ENCODE data around the gene SLC44A1.

SLC44A1 gene

DNA sequence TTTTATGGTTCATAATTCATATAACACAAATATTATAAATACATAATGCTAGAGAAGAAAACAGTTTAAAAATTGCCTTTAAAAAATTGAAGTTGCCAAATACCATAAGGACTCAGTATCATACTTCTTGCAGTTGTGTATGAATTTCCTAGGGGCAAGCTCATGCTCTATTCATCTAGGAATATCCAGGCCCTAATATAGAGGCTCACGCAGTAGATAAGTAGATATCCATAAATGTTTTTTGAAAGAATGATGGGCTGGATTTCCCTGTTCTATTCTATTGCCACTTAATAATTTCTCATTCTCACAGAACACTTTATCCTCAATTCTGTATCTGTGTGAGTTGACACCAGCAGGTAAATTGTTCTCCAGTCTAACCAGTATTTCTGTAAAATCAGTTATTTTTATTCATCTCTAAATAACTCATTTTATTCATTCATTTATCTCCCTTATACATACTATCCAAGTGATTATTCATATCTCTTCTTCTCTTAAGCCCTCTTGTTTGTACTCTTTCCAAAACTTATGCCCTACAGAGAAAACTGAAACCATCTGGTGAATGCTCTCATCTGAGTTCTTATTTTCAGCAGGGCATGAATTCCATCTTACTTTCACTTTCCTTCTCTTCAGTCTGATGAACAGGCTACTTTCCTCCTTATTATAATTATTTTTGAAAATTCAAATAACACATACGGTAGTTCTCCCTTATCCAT lies 97.1 kb downstream of the SLC44A1 start:
- no peak for DNase-seq

DNA sequence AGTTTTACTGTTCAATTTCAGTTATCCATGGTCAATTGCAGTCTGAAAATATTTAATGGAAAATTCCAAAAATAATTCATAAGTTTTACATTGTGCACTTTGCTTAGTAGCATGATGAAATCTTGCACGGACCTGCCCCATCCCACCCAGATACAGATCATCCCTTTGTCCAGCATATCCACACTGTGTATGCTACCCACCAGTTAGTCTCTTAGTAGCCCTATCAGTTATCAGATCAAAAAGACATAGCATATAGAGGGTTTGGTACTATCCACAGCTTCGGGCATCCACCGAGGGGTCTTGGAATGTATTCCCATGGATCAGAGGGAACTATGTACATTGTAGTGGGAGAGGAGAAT lies 97.7 kb downstream of the SLC44A1 start:
- no peak for DNase-seq

DNA sequence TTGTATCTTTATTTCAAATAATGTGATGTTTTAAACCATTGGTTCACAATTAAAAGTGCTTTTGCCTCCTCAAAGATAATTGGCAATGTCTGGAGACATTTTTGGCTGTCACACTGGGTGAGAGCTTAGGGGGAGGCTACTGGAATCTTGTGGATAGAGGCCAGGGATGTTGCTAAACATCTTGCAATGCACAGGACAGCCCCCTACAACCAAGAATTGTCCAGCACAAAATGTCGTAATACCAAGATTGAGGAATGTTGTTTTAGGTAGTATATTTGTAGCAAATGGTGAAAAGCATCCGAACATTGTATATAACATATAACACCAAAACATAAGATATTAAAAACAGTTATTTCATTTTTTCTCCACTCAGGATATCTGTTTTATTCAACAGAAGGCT lies 99.8 kb downstream of the SLC44A1 start:
- DNase-seq: no peak

DNA sequence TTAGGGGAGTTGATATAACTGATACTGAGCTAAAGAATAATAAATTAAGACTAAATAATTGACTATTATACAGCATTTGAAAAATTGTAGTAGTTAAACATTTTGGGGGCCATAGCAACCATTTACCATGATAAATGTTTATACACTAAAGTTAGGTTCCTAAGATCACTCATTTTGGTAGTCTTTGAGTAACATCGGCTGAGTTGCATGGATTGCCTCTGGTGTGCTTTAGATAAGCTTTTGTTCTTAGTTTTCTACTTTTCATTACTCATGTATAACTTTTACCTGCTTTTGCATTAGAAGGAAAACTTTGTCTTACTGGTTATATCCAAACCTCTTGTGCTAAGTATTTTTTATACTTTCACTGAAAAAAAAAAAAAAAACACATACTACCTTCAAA lies 101.2 kb downstream of the SLC44A1 start:
- DNase-seq: no peak

DNA sequence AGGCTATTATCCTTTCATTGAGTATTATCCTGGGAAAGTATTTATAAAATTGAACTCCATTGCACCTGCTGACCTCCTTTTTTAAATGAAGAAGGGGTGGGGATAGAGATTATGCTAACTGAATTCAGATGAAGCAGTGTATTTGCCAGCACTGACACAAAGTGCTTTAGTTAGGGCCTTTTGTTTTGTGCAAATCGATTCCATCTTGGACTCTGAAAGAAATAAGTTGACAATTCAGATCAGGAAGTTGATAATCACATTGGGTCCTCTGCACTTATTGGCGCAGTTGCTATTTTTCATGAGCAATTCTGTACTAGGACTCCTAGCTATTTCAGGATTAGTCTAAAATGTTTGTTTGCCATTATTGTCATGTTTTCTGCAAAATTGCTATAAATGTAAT lies 101.8 kb downstream of the SLC44A1 start:
- no peak for DNase-seq

DNA sequence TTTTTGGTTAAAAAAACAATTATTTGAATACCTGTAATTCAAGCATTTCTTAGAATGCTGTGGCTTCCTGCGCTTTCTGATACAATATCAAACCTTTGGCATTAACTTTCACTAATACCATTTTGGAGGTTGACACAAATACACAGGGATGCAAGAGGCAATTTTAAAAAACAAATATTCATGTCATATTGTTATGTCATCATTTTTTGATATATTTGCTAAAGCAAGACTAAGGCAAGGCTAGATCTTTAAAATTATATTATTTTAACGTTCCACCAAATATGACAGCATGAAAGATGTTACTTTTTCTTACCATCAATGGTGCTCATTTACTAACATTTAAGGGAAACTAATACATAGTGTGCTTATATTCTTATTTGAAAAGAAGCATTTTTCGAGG lies 110.0 kb downstream of the SLC44A1 start:
- no peak for DNase-seq

DNA sequence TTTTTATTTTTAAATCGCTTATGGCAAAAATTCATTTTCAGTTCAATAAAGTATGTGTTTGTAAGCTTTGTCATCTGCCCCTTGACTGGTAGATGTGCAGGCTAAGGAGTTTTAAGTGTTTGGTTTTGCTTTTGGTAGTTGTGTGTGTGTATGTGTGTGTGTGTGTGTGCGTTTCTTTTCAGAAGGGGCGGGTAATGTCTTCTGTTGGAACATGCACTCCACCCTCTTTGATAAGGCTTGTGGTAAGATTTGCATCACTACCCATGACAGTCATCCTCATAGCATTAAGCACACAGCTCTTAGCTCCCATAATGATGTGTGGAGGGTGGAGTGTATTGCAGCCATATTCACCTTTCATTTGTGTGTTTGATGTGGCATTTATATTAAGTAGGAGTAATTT lies 111.3 kb downstream of the SLC44A1 start:
- DNase-seq: no peak

DNA sequence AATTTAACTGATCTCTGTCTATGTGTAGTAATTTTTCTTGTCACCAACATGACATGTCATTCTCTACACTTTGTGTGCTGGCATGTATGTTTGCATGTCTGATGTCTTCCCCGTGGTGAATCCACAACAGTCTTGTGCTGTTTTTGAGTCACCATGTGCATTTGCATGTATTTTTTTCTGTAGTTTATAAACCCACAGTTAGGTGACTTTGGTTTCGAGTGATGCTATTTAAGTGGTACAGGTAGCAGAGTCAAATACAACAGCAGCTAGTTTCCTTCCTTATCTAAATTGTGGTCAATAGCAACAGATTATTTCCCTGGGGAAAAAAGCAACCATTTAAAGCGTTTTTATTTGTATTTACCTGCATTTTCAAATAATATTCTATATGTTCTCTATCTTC lies 113.5 kb downstream of the SLC44A1 start:
- no peak for DNase-seq

DNA sequence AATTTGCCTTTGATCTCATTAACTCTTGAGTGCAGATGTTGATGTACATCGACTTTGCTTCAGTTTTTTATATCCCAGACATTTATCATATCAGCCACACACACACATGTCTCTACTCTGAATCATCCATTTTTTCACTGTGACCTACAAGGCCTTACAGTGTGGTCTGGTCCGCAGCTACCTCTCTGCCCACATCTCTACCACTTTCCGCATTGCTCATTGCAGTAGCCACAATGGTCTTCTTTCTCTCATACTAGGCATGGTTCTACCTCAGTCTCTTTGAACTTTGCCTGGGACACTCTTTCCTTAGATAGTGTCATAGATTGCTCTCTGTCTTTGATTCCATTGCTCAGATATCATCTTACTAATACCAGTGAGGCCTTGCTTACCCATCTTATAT lies 115.4 kb downstream of the SLC44A1 start:
- DNase-seq: no peak

DNA sequence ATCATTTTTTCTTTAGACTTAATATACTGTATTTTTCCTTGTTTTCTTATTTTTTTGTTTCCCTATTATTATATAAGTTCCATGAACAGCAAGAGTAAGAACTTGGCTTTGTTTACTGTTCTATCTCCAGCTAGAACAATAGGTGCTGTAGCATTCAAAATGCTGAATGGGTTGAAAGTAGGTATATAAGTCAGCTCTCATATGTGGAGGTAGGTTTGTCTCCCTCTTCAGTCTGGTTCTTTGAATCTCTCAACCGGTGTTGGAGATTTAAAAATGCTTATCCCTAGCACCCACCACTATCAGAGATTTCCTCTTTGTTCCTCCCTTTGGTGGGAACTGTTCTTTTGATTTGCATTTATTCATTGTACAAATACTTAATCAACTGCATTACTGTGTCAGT lies 115.9 kb downstream of the SLC44A1 start:
- DNase-seq: no peak

DNA sequence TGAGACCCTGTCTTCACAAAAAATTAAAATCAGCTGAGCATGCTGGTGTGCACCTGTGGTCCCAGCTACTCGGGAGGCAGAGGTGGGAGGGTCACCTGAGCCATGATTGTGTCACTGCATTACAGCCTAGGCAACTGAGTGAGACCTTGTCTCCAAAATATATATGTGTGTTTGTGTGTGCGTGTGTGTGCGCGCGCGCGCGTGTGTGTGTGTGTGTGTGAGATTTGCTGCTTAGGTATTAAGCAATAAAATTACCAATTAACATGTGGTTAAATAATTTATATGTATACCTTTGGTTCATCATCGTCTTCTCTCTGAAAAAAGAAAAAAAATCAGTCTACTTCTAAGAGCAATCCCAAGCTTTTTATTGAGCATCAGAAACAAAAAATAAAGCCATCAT lies 117.4 kb downstream of the SLC44A1 start:
- no peak for DNase-seq

DNA sequence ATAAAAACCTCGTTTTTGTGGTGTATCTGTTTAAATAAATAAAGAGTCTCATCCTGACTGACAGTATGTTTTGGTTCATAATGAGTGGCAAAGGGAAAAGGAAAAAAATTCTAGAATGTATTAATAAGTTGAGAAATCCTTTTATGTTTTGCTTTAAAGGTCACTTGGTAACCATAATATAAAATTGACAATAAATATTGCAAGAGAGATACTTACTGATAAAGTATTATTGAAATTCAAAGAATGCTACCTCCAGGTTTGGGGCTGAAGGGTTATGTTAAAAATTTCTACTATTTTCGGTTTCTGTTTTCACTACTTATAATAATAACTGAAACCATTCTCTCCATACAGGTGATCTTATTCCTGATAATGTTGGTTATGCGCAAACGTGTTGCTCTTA lies 118.0 kb downstream of the SLC44A1 start:
- DNase-seq: no peak

DNA sequence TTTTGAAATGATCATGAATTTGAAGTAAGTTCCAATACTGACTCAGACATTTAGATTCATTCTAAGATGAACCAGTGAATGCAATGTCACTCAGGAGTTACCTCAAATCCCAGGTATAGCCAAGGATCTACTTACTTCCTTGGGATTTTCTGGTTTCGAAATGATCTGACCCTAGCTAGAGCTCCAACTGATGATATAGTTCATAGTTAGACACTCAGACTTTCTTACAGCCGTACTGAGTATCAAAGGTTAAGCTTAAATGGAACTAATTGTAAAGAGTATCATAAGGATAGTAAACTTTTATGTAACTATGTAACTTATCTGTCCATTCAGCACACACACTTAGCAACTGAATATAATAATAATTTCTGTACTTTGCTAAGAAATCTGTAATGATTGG lies 119.4 kb downstream of the SLC44A1 start:
- DNase-seq: no peak

DNA sequence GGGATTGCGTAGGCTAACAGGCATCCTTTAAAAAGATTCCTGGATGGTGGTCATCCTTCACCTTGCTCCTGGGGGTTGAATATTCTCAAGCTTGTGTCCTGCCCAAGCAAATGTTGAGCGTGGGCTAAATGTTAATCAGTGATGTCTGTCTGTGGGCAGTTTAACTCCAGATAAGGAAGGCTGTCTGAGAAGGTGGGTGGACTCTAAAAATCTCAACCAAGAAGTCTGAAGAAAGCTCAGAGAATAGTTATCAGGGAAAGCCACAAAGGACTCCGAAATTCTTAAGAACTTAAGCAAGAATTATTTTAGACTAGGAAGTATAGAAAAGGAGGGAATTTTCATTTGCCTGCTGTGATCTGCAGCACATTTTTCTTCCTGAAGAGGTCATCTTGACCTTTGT lies 125.5 kb downstream of the SLC44A1 start:
- no peak for DNase-seq

DNA sequence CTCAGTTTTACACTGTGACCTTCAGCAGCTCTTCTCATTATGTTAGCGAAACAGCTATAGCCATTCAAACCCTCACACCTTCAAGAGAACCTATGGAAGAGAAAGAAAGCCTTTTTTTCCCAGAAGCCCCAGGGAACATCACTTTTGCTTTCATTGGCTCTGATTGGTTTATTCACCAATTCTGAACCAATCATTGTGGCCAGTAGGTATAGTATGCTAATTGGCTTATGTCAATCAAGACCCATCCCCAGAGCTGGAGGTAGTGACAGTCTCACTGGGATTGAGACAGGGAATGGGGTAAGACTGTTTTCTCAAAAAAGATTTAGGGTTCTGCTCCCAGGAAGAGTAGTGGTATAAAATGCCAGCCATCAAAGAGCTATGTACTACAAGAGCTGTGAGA lies 129.3 kb downstream of the SLC44A1 start:
- DNase-seq: no peak

DNA sequence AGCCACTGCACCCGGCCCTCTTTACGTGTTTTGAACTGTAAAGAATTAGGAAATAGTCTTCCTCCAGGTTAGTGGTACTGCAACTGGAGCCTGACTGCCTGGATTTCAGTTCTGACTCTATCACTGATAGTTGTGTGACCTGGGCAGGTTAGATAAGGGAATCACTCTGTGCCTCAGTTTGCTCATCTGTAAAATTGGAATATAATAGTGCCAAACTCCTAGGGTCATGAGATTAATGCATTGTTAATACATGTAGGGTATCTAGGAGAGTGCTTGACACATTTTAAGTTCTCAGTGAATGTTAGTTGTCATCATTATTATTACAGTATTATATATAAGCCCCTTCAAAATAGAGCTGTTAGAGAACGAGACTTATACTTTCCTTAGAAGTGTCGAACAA lies 130.9 kb downstream of the SLC44A1 start:
- no peak for DNase-seq

DNA sequence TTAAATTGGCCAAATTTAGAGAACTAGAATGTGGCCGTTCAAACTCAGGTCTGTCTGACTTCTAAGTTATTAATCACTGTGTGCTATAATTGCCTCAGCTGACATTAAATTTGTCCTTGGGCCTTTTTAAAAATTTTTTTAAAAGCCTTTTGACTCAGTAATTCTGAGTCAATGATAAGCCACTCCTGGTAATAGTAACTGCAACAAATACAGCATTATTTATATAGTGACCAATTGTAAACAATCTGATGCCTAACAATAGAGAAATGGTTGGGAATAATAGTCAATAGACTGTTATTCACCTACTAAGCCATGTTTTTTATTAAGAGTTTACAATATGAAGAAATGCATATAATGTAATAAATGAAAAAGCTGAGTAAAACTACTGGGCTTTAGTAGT lies 132.4 kb downstream of the SLC44A1 start:
- DNase-seq: no peak

DNA sequence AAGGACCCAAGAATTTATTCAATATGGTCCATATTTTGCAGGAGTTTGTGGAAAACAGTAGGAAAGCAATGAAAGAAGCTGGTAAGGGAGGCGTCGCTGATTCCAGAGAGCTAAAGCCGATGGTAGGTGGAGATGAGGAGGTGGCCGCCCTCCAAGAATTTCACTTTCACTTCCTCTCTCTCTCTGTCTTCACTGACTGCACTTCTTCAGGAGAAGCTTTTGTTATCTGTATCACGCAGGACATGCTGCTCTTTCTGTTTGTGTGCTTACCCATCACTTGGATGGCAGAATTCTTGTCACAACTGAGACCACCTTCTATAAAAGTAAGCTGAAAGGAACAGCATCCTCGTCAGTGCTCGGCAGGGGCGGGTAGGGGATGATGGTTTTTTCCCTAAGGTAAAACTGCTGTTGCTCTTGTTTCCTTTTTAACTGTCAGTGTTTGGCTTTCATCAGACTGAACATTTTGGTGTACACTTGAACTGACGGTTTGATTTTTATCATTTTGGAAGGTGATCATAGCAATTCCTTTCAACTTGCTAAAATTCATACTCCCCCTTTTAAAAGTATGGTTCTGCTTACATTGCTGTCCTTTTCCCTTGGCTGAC lies 141.0 kb downstream of the SLC44A1 start:
- peak; percentile 57 for DNase-seq

DNA sequence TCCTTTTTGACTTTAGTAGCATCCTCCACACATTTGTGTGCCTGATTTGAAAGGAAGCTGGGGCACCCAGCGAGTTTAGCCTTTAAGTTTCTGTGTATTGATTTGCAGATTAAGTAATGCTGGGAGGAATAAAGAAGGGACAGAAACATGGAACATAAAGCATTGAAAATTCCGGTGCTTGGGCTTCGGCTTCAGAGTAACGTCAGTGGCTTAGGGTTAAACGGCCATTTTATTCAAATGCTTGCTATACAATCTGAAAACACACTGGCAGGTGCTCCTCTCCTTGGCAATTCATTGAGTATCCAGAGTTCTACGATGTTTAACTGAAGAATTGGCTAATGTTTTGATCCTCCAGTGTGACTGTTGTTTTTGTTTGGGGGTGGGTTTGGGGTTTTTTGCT lies 145.3 kb downstream of the SLC44A1 start:
- DNase-seq: no peak

DNA sequence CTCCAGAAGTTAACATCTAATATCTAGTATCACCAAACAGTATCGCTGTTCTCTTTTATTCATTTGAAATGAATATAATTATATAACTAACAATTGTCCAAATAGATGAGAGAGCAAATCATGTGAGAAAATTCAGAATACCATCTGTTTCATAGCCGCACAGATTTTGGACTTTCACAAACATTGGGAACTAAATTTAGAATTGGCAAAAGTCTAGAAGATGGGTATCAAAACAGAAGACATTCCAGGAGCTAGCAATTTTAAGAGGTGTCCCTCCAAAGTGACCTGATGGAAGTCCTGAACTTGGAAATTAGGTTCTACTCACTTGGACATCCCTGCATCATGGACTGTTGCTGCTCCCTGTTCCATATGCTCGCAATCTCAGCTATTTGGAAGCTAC lies 146.4 kb downstream of the SLC44A1 start:
- DNase-seq: no peak

DNA sequence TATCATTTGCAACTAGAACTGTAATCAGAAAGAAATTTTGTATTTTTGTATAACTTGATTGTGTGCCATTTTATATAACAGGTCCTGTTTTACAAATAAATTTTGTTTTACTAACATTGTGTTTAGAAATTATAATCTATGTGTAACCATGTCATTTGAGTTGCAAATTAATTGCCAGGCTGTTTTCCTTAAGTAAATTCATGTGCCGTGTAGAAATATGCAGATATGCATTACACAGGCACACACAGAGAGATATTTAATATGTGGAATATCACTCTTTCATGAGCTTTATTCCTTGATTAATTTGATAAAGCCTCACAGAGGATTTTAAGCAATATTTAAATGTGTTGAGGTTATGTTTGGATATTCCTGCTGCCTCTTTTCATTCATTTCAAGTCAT lies 146.8 kb downstream of the SLC44A1 start:
- no peak for DNase-seq

DNA sequence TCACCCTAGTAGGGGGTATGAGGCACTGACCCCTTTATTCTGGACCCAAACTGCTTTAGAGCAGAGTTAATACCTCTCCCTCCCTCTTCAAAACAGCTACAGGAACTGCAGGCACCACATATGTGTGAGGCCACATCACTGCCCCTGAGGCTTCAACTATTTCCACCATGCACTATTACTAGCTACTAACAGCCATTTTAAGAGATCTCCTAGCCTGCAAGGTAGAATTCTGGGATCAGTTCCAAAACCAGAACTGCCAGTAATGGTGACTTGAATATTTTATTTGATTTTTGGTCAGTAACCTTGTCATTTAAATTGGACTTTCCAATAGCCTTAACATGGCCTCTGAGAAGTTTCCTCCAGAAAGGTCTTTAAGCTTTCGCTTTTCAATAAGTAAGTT lies 148.1 kb downstream of the SLC44A1 start:
- DNase-seq: no peak

DNA sequence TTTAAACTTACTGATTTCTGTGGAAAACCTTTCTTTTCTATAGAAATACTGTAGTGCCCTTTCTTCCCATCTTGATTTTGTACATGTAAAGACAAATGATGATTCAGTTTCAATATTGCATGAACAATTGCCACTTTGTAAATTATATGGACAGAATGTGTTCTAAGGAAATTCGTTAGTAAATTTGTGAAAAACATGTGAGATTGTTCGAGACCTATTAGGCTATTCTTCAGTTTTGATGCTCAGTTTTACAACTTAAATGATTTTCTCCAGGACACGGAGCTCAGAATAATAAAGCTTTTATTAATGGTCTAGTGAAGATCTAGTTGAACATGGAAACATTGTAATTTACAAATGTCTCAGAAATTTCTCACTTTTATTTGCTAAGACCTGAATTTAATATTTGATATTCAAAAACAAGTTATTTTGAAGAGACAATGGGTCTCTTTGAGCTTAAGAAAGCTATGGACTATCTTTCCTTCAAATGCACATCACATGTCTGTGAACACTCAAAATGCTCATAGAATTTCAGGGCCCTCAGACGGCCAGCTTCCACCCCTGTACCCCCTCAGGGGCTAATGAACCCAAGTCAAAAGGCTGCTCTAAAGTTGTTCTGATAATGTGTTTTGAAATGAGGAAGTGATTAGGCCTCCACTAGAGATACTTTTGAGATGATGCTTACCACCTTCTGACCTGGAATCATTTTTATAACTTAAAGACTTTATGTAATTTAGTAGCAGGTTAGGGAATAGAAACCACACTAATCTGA lies 149.3 kb downstream of the SLC44A1 start:
- no peak for DNase-seq

DNA sequence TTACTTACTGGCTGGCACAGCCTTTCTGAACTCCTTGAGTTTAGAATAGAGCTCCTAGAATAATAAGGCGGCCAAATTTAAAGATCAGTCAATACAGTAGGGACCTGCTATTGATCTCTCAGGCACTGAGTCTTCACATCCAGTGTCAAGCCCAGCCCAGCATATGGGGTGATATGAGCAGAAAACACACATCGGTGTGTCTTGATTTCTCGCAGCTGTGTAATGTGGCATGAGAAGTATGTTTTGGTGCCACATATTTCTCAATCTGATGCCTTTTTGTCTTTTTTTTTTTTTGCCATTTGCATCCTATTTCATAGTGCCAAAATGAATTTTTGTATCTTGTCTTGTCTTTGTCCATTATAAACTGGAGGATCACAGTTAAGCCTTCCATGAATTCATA lies 152.0 kb downstream of the SLC44A1 start:
- DNase-seq: no peak

DNA sequence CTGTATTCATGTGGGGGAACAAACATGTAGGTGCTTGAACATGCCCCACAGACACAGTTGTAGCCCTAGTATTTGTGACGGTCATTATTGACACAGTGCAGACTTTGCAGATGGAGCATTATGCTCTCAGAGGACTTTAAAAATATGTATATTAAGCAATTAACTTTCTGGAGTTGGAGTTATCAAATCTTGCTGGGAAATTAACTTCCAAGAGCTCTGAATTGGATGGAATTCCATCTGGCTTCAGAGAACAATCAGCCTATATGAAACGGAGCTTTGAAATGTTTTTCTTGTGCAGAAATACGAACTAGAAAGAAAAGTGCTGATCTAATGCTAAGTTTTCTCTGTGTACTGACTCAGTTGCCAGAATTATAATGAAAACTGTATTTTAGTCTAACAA lies 152.4 kb downstream of the SLC44A1 start:
- DNase-seq: no peak
